GM19023 (cell line): ENCODE data around the gene AHNAK.
"Not testable (repeated sequence)": the region's sequence is repeated elsewhere in the genome, so short reads cannot be mapped to it uniquely, and the experiment has no call there.

Source experiments
- ATAC-seq: cut with Tn5 transposase; IDR thresholded peaks from one replicate; pipeline ENCODE4 v1.9.1; 2021; ENCODE audit warnings: mild to moderate bottlenecking, moderate library complexity; ENCODE audit not compliant: unreplicated experiment

AHNAK gene

DNA sequence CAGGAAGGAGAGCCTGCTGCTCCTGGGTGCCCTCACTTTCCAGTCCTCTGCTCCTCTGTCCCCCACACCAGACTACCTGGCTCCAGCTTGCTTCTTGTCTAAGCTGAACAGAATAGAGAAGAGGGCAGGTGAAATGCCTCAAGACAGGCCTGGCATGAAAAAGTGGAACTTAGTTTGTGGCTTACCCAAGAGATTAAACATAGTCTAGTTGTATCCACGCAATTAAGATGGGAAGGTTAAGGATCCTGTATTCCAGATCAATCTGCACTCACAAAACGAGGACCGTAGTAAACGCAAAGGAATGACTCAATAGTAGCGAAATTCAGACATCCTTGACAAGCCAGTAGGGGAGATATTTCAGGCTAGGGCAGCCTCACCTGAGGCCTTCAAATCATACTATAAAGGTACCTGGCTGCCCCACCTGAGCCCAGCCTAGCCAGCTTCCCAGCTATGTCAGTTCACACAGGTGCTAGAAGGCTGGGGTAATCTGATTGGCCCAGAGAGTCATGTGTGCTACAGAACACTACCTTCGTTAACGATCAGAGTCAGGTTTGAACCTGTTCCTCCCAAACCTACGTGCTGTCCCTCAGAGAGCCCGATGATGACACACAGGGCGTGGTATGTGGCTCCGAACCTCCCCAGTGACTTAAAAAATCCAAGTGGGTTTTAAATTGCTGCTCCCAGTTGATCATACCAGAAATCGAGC, 46.5 kb downstream of the AHNAK start:
- ATAC-seq: no peak

DNA sequence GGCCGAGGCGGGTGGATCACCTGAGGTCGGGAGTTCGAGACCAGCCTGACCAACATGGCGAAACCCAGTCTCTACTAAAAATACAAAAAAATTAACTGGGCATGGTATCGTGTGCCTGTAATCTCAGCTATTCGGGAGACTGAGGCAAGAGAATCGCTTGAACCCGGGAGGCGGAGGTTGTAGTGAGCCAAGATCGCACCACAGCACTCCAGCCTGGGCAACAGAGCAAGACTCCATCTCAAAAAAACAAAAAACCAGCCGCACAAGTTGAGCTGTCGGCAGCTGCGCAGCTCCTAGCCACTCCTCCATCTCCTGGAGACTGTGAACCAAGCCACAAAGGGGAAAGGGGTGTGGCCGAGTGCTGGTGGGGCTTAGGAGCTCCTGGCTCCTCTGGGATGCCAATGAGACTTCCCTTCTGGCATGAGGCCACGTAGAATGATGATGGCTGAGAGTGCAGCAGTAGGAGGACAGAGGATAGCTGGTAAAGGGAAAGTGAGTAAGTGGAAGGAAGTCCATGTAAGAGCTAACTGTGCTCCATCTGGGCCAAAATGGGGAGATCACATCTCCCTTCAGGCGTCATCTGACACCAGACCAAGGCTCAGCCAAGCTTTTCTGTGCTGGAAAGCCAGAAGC, 47.2 kb downstream of the AHNAK start:
- ATAC-seq: not testable (repeated sequence)

DNA sequence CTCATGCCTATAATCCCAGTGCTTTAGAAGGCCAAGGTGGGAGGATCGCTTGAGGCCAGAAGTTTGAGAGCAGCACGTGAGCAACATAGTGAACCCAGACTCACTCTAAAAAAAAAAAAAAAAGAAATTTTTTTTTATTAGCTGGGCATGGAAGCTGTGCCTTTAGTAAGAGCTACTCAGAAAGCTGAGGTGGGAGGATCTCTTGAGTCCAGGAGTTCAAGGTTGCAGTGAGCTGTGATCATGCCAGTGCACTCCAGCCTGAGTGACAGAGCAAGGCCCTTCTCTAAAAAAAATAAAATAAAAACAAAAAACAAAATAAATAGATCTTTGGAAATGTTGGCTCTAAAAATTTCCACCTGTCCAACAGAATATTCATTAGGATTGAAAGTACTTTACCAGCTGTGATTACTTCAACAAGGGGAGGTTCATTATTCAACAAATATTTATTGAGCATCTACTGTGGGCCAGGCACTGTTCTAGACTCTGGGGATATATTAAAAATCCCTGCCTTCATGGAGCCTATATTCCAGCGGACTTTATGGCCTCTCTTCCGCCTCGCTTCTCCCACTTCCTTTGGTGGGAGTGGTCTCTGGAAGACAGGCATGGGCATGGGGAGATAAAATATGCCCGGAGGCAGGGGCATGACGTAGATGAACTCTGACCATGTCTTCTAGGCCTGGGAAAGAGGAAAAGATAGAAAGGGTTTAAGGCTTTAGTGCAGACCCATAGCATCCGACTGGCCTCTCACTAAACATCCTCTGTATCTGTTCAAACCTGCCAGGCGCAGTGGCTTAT, 47.9 kb downstream of the AHNAK start:
- ATAC-seq: no peak

DNA sequence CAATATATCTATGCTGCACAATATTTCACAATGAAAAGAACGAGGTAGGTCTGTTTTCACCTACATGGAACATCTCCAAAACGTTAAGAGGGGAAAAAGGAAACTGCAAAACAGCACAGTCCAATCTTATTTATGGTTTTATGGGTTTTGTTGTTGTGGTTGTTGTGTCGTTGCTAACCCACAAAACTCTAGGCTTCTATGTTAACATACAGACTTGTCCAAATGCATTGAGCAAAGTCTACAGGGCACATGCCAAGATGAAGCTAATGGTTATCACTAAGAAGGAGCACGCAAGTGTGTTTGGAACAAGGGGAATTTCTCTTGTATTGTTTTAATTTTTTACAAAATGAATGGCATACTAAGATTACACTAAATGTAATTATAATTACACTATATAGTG, 48.6 kb downstream of the AHNAK start:
- no peak for ATAC-seq

DNA sequence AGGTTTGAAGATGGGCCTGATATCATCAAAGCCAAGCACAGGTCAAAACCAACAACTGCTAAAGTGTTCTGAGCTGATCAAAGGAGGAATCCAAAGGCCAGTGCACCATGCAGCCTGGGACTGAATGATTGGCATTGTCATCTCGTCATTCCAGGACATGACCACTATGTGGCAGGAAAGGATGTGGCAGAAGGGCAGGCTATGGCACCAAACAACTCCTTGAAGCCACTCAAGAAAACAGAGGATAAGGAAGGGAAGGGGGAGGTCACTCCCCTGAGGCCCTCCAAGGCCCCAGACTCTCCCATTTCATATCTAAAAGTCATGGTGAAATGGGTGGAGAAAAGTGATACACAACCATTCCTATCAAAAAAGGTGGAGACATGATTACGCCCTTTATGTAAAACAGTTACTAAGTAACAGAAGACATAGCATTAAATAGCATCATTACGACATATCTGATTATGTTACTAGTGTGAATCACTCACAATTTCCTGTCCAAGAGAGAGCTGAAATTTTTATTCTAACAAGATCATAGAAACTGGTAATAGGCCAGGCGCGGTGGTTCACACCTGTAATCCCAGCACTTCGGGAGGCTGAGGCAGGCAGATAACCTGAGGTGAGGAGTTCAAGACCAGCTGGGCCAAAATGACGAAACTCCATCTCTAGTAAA, 49.3 kb downstream of the AHNAK start:
- ATAC-seq: no peak

DNA sequence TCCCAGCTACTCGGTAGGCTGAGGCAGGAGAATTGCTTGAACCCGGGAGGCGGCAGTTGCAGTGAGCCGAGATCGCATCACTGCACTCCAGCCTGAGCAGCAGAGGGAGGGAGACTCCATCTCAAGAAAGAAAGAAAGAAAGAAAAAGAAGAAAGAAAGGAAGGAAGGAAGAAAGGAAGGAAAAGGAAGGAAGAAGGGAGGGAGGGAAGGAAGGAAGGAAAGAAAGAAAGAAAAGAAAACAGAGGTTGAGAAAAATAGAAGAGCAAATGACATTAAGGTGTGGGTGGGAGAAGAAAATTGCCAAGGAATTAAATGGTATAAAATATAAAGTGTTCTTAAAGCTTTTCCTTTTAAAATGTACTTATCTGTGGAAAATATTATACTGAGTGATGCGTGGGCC, 49.9 kb downstream of the AHNAK start:
- ATAC-seq: no peak

DNA sequence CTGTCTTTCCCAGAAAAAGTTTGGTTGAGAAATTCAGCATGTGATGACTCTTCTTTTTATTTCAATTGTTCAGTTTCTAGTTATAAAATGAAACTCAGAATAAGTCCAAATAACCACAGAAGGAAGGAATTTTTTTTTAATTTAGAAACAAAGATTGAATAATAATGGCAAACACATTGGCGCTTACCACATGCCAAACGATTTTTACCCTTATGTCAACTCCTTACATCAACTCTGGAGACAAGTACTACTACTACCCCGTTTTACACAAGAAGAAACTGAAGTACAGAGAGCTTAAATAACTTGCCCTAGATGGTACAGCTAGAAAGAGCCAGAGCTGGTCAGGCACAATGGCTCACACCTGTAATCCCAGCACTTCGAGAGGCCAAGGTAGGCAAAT, 52.4 kb downstream of the AHNAK start:
- ATAC-seq: no peak

DNA sequence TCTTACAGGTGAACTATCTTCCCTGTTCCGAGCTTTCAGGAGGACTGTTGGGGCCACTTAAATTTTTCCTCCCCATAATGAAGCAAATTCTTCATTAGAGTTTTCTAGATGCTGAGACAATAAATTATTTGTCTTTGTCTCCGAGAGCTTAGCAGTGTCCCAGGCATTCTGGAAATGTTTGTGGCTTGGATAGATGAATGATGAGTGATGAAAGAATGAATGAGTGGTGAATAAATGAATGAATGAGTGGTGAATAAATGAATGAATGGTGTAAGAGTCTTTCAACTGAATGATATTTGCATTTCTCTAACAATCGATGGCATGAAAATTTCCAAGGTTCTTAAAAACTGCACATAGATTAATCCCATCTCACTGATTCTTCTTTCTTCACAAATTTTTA, 52.8 kb downstream of the AHNAK start:
- ATAC-seq: no peak

DNA sequence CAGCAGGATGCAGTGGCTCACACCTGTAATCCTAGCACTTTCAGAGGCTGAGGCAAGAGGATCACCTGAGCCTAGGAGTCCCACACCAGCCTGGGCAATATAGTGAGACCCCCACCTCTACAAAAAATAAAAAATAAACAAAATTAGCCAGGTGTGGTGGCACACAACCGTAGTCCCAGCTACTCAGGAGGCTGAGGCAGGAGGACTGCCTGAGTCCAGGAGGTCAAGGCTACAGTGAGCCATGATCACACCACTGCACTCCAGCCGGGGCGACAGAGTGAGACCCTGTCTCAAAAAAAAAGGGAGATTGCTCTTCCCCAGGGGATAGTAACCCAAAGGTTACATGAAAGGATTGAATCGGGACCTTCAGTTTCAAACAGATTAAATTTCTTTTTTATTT, 54.0 kb downstream of the AHNAK start:
- ATAC-seq: no peak

DNA sequence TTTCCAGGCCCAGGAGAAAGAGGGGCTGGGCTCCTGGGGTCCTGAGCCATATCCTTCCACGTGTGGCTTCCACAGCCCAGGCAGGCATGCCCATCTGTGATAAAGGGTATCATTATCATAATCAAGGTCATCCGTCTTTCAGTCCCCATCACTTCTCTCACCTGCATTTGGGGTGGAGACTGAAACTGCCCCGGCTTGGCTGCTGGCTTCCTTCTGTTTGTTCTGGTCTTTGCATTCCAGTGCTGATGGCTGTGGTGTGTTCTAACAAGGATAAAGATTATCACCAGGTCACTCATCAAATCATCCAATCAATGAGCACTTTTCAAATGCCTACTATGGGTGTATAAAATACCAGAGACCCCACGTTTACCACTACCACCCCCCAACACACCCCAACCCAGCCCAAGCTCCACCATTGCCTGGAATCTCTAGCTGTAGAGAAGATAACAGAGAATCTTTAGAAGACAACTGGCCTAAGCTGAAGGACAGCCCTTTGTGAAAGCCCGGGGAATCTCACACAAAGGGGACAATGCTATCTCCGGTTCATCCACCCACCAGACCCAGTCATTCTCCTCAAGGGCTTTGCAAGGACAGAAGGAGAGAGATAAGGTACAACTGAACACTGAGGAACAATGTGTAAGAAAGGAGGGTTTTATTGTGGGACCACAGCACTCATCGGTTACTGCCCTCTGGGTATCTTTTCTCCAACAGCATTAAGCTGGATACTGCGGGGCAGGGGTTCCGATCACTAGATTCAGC, 54.9 kb downstream of the AHNAK start:
- ATAC-seq: no peak

DNA sequence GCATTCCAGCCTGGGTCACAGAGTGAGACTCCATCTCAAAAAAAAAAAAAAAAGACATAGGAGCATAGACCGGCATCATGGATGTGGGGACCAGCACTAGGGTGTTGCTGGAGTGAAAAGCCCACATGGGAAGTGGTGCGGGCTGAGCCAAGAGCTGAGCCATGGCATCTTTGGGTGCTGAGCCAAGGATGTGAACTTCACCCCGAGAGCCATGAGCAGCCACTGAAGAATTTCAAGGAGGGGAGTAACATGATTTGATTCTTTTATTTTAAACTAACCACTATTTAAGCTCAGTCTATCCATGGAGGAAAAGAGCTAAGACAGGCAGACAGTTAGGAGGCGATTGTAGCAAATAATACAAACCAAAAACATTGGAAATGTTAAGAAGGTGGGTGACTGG, 57.4 kb downstream of the AHNAK start:
- ATAC-seq: no peak

DNA sequence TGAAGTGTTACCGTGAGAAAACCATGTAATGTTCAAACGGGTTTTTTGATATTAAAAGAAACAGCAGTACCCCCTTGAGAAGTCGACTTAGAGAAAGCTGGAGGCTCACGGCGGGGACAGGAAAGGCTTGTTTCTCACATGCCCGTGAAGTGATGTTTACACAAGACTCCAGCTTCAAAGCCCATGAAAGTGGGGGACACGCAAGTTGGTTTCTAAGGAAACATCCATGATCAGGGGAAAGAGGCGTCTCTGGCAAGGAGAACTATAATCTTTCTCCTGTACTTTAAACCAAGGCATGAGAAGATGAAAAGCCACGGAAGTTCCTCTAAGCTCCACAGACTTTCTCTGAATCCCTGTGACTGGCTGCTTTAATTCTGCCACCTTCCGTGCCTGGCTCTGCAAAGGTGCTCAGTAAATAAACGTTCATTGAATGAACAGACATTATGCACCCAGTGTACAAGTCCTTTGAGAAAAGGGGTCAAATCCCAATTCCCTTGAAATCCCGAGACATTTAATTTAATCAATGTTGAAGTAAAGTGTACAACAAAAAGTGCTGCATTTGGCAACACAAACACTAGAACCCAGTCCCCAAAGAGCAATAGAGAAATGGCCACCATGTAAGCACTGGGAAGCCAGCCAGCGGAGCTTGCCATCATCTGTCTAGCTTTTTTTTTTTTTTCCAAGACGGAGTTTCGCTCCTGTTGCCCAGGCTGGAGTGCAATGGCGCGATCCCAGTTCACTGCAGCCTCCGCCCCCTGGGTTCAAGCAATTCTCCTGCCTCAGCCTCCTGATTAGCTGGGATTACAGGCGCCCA, 58.7 kb downstream of the AHNAK start:
- no peak for ATAC-seq

DNA sequence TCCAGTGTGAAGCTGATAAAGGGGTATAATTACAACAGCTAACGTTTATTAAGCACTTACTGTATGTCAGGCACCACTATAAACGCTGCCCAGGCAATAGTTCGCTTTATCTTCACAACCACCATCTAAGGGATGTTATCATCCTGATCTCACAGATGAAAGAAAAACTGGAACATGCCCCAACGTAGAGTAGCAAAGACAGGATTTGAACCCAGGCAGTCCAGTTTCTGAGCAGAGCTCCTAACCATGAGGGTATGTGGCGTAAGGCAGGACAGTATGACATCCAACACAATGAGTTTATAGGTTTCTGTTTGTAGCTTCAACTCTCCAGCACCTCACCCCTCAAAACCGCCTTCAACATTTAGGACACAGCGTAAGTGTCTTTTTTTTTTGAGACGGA, 59.5 kb downstream of the AHNAK start:
- no peak for ATAC-seq

DNA sequence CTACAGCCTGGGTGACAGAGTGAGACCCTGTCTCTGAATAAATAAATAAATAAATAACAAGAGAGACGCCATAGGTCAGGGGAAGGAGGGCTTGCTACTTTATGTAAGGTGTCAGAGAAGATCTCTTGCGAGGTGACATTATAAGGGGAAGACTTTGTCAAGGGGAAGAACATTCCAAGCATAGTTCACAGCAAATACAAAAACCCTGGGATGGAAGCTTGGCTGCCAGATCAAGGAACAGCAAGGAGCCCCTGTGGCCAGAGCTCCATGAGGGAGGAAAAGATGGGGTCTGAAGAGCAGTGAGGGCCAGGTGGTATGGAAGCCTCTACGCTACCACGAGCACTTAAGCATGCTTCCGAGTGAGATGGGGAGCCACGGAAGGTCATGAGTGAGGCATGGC, 62.3 kb downstream of the AHNAK start:
- no peak for ATAC-seq

DNA sequence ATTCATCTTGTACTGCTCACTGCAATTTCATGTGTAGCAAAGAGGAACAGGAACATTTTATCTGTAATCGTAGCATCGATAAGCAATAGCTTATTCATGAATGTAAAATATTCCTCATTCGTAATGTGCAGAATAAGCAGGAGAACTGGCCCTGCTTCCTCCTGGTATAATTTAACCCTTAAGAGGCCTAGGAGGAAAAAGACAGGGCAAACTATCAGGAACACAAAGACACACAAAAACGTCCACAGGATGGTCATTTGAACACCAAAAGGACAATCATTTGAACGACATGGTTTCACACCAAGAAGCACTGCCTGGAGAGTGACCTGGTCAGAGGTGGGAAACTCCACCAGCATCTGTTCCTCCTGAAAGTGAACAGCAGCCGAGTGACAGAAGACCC, 63.9 kb downstream of the AHNAK start:
- no peak for ATAC-seq

DNA sequence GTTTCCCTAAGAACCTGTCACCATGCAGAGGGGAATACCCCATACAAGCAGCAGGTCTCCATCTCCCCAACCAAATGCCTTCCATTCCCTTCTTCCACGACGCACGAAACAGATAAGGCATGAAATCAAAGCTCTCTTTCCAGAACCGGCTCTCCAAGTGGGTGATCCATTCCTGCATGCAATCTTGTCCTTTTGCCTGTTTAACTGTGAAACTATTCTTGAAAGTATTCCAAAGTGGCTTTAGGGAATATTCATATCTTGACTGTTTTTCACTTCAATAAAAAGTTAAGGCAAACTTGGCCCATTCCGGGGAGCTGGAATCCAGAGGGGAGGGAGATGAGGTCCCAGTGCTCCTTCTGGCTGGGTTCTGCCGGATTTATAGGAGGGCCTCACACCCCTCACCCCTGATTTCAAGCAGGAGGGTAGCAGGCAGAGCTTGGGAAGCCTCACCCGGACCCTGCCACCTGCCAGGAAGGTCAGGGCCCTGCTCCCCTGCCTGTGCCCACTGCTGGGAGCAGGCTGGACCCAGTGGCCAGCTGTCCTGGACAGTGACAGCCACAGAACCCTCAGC, 66.9 kb downstream of the AHNAK start:
- no peak for ATAC-seq

DNA sequence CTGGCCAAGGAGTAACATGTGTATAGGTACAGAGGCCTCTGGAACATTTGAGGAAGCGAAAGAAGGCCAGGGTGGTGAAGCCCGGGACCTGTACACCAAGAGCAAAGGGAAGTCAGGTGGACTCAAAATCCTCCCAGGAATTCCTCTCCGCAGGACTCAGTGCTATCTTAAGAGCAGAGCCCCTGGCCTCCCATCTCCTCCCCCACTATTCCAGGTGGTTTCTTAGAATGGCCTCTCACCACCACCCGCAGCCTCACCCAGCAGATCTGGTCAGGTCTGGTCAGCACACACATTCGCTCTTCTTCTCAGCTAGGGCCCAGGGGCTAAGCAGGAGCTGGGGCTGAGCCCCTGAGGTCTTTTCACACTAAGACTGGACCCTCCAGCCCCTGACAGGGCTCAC, 68.7 kb downstream of the AHNAK start:
- ATAC-seq: no peak

DNA sequence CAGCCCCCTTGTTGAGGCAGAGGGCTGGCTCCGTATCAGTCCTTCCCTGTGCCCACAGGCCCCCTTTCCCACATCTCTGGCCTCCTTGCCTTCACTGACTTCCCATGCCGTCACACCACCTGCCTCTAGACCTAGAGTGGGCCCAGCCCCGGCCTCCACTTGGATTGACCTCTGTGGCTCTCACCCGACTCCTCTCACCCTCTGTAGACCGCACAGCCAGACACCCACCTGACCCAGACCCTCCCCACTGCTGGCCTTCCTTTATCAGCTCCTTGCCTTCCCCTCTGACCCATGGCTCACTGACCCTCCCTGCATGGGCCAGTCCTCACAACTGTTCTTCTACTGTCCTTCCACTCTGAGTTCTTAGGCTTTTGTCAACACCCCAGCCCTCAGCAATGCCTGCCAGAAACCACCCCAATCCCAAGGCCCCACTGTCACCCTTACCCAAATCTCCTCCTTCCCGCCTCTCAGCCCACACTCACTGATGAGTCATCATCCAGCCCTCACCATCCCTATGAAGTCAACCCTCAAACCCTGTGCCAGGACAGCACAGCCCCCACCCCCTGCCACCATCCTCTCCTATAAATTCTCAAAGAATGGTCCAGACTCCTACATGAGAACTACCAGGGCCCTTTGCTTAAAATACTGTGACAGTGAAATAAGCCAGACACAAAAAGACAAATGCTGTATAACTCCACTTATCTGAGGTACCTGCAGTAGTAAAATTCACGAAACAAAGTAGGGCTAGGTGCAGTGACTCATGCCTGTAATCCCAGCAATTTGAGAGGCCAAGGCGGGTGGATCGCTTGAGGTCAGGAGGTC, 74.3 kb downstream of the AHNAK start:
- ATAC-seq: no peak

DNA sequence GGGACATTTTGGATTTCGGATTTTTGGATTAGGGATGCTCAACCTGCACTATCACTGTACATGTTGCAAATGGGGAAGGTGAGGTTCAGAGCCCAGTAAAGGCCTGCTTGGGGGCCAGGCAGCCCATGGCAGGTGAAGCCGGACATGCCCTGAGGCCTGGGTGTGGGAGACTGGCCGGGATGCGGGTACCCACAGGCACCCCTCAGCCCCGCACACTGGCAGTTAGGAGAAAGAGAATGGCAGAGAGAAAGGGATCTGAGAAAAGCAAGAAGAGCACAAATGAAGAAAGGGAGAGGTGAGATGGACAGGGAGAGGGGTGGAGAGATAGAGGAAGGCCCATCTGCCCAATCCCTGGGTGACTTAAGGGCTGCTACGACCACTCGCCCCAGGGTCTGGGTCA, 75.0 kb downstream of the AHNAK start:
- no peak for ATAC-seq
